Dendritic cell treated with granulocyte-macrophage colony-stimulating factor and Interleukin-4, amounts not matched to agents 40 ng/mL and 50 ng/mL, for 4 days (primary cell): ENCODE data around the gene MB.

Experiments
- H3K27ac Mint-ChIP-seq: one replicate; pipeline ENCODE4 v1.8.0; 2022; ENCODE audit warnings: mild to moderate bottlenecking, mixed read lengths
- H3K27me3 Mint-ChIP-seq: one replicate; pipeline ENCODE4 v1.8.0; 2022; ENCODE audit warnings: mild to moderate bottlenecking, mixed read lengths
- H3K36me3 Mint-ChIP-seq: one replicate; pipeline ENCODE4 v1.8.0; 2022; ENCODE audit warnings: low read depth, mixed read lengths
- H3K4me1 Mint-ChIP-seq: one replicate; pipeline ENCODE4 v1.8.0; 2022; ENCODE audit warnings: low read depth, mixed read lengths
- H3K4me3 Mint-ChIP-seq: one replicate; pipeline ENCODE4 v1.8.0; 2022; ENCODE audit warnings: mild to moderate bottlenecking, moderate library complexity, mixed read lengths
- H3K9me3 Mint-ChIP-seq: one replicate; pipeline ENCODE4 v1.8.0; 2022; ENCODE audit warnings: mixed read lengths
- intact Hi-C: fragments of 100-400 bp; cut with micrococcal nuclease; formaldehyde crosslinking; loops from one replicate; pipeline ENCODE4 v1.15.0; 2022

MB gene

GRCh38 chr22:35560366-35560765, 56.8 kb downstream of the MB start:
- intact Hi-C loops, result no loop called here
- Mint-ChIP-seq H3K4me3 (no peak overlapping the region), H3K36me3 (no peaks in the 10 kb centered on the region), H3K4me1 (peaks cover 9% of the 10 kb centered on the region), H3K27ac (no peak overlapping the region), H3K27me3 (peaks cover 34% of the 10 kb centered on the region), H3K9me3 (no peaks in the 10 kb centered on the region)

DNA sequence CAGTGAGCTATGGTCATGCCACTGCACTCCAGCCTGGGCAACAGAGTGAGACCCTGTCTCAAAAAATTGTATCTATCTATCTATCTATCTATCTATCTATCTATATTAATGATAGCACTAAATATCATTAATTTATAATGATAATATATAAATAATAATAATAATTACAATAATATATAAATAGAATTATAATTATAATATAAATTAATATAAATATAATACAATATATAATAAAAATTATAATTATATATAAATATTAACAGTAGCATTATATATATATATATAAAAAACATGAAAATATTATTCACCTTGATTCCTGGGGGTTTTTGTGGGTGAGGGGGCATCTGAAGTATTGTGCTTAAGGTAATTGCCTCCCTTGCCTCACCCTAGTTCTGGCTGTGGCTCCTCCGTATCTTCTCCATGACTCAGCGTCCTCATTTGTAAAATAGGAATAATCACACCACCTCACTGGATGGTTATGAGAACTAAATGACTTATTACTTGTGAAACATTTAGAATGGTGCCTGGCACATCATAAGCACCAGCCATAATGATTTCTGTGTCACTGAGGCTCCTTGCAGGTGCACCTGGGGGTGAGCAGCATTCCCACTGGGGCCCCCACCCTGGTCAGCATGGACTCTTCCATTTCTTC, 57.6 kb downstream of the MB start:
- H3K36me3 Mint-ChIP-seq, result no peaks in the 10 kb centered on the region
- H3K27ac Mint-ChIP-seq, result no peak overlapping the region
- H3K9me3 Mint-ChIP-seq, result no peaks in the 10 kb centered on the region
- no peak overlapping the region for H3K4me3 Mint-ChIP-seq
- intact Hi-C loops, result no loop called here
- peaks cover 9% of the 10 kb centered on the region for H3K4me1 Mint-ChIP-seq
- peaks cover 39% of the 10 kb centered on the region for H3K27me3 Mint-ChIP-seq

DNA sequence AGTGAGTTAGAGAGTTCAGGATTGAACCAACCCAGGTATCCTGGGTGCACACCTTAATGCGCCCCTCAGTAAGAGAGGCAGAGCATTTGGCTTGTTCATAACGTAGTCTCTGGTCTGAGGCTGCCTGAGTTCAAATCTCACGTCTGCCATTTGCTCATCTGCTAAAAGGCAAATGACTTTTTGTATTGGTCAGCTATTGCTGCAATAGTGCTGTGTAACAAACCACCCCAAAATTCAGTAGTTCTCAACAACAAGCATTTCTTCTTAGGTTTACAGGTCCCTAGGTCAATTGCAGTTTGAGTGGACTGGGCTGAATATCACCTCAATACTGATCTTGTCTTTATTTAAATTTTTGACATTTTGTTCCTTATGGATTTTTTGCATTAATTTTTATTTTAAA, 58.4 kb downstream of the MB start:
- Mint-ChIP-seq H3K4me3 (no peak overlapping the region), H3K9me3 (no peaks in the 10 kb centered on the region), H3K27me3 (peaks cover 41% of the 10 kb centered on the region), H3K4me1 (peaks cover 9% of the 10 kb centered on the region), H3K36me3 (no peaks in the 10 kb centered on the region), H3K27ac (no peak overlapping the region)
- intact Hi-C loops, result no loop called here

- H3K4me1 Mint-ChIP-seq, result peaks cover 2% of the 10 kb centered on the region
- no peaks in the 10 kb centered on the region for H3K9me3 Mint-ChIP-seq
- intact Hi-C loops, result no loop called here
- H3K36me3 Mint-ChIP-seq, result no peaks in the 10 kb centered on the region
- no peak overlapping the region for H3K4me3 Mint-ChIP-seq
- H3K27ac Mint-ChIP-seq, result no peak overlapping the region
- peaks cover 43% of the 10 kb centered on the region for H3K27me3 Mint-ChIP-seq
Measured at GRCh38 chr22:35558031-35558430, 59.1 kb downstream of the MB start.
